ENCODE measurements around the gene COL9A3. TPM values are rescaled to one million over a fixed set of nuclear protein-coding genes. Genes with fewer than 3 reads are reported as not detected.
A peak's percentile ranks its signal among the peaks of the same experiment; 100 is the strongest.

The COL9A3 gene
- polyA plus RNA-seq, 2 of the 4 experiments (the other 2 are of a cell fraction) = 0.41 to 0.49 TPM

DNA sequence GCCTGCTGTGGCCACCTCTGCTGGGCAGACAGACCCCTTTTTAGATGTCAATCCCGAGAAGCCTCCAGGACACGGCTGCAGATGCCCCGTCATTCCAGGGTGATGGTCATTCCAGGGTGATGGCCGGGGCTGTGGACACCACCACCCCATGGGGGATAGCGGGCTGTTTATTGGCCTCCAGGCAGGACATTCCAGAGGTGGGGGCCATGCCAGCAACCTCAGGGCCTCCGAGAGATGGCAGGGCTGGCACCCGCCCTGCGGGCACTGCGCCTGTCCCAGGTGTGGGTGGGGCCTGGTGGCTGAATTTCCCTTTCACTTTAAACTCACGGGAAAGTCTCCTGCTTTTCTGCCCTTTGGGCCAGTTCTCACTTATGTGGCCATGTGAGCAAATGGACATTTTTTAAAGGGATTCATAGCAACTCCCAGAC lies 14.5 kb downstream of the COL9A3 start (continued):
- TF ChIP-seq, protein P1, sequence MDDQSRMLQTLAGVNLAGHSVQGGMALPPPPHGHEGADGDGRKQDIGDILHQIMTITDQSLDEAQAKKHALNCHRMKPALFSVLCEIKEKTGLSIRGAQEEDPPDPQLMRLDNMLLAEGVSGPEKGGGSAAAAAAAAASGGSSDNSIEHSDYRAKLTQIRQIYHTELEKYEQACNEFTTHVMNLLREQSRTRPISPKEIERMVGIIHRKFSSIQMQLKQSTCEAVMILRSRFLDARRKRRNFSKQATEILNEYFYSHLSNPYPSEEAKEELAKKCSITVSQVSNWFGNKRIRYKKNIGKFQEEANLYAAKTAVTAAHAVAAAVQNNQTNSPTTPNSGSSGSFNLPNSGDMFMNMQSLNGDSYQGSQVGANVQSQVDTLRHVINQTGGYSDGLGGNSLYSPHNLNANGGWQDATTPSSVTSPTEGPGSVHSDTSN (IDR thresholded peaks at IDR 0.05) = no peak
- TF ChIP-seq HOXA7 (CRISPR knock-in tag; IDR thresholded peaks at IDR 0.05) = no peak
- no peak for TF ChIP-seq CHD2 (IDR thresholded peaks at IDR 0.05; ENCODE audit: low read length, partially characterized antibody)
- no peak for TF ChIP-seq CBX2 (IDR thresholded peaks at IDR 0.05; ENCODE audit: borderline replicate concordance, low read depth)
- TF ChIP-seq KDM1A (IDR thresholded peaks at IDR 0.05; ENCODE audit: low read depth) = no peak
- no peak for TF ChIP-seq POLR2AphosphoS2 (conservative IDR thresholded peaks at IDR 0.05; ENCODE audit: low read length)
- no peak for TF ChIP-seq ZC3H11A (IDR thresholded peaks at IDR 0.05)
- no peak for TF ChIP-seq MYC (IDR thresholded peaks at IDR 0.05; ENCODE audit: borderline replicate concordance, low read length)
- TF ChIP-seq ESRRA (IDR thresholded peaks at IDR 0.05; ENCODE audit: borderline replicate concordance, low read length) = no peak
- no peak for TF ChIP-seq EP300 (IDR thresholded peaks at IDR 0.05)
- no peak for TF ChIP-seq JUN (IDR thresholded peaks at IDR 0.05)
- TF ChIP-seq RAD21 (conservative IDR thresholded peaks at IDR 0.05 in 1 of 2, IDR thresholded peaks at IDR 0.05 in 1 of 2) = no peak

- DNase-seq (ENCODE audit: low read depth in 1 of 2, low spot score in 1 of 2) = no peak
- H3K9me3 ChIP-seq = no peaks in the 10 kb centered on the region
- CTCF ChIA-PET = interaction anchor here (1.0 to 1.9 kb wide), 5 partner anchors 9 to 177 kb away, joined by 4 to 7 read pairs (median 4); no protein-coding TSS in a partner anchor
- no peak for FAIRE-seq
- H3K4me1 ChIP-seq = peaks cover 16% of the 10 kb centered on the region; the same call in 2 of the 3 replicates
- peak in 1 of 2 experiments; percentile 26; a peak in 3 of 6 replicates for ATAC-seq
- POLR2A ChIA-PET = no interaction called here
- H3K4me3 ChIP-seq = no peak overlapping the region
- WGBS (ENCODE audit: missing lambda C conversion rate) = 84% methylated on average over 10 of the region's 10 CpGs
- no peak overlapping the region for H3K4me2 ChIP-seq
- TF ChIP-seq EHMT2 (IDR thresholded peaks at IDR 0.05; ENCODE audit: low read depth) (no peak), POLR2A (IDR thresholded peaks at IDR 0.05; ENCODE audit: low read length) (no peak), FOSL2 (IDR thresholded peaks at IDR 0.05) (no peak), FOSL2 (CRISPR knock-in tag; IDR thresholded peaks at IDR 0.05) (no peak), TP53 (CRISPR knock-in tag; IDR thresholded peaks at IDR 0.05) (no peak), MAFK (IDR thresholded peaks at IDR 0.05; ENCODE audit: partially characterized antibody) (no peak), PHF8 (IDR thresholded peaks at IDR 0.05; ENCODE audit: borderline replicate concordance, low read depth) (no peak), MYC (IDR thresholded peaks at IDR 0.05; ENCODE audit: borderline replicate concordance, low read length) (no peak), JUNB (IDR thresholded peaks at IDR 0.05) (no peak), CHD4 (IDR thresholded peaks at IDR 0.05; ENCODE audit: borderline replicate concordance) (no peak), EP300 (IDR thresholded peaks at IDR 0.05) (no peak), FOXS1 (CRISPR knock-in tag; IDR thresholded peaks at IDR 0.05) (no peak)
- TF ChIP-seq, protein P2, sequence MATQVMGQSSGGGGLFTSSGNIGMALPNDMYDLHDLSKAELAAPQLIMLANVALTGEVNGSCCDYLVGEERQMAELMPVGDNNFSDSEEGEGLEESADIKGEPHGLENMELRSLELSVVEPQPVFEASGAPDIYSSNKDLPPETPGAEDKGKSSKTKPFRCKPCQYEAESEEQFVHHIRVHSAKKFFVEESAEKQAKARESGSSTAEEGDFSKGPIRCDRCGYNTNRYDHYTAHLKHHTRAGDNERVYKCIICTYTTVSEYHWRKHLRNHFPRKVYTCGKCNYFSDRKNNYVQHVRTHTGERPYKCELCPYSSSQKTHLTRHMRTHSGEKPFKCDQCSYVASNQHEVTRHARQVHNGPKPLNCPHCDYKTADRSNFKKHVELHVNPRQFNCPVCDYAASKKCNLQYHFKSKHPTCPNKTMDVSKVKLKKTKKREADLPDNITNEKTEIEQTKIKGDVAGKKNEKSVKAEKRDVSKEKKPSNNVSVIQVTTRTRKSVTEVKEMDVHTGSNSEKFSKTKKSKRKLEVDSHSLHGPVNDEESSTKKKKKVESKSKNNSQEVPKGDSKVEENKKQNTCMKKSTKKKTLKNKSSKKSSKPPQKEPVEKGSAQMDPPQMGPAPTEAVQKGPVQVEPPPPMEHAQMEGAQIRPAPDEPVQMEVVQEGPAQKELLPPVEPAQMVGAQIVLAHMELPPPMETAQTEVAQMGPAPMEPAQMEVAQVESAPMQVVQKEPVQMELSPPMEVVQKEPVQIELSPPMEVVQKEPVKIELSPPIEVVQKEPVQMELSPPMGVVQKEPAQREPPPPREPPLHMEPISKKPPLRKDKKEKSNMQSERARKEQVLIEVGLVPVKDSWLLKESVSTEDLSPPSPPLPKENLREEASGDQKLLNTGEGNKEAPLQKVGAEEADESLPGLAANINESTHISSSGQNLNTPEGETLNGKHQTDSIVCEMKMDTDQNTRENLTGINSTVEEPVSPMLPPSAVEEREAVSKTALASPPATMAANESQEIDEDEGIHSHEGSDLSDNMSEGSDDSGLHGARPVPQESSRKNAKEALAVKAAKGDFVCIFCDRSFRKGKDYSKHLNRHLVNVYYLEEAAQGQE (IDR thresholded peaks at IDR 0.05) = no peak
- TF ChIP-seq, protein P3, sequence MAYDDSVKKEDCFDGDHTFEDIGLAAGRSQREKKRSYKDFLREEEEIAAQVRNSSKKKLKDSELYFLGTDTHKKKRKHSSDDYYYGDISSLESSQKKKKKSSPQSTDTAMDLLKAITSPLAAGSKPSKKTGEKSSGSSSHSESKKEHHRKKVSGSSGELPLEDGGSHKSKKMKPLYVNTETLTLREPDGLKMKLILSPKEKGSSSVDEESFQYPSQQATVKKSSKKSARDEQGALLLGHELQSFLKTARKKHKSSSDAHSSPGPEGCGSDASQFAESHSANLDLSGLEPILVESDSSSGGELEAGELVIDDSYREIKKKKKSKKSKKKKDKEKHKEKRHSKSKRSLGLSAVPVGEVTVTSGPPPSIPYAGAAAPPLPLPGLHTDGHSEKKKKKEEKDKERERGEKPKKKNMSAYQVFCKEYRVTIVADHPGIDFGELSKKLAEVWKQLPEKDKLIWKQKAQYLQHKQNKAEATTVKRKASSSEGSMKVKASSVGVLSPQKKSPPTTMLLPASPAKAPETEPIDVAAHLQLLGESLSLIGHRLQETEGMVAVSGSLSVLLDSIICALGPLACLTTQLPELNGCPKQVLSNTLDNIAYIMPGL (CRISPR knock-in tag; IDR thresholded peaks at IDR 0.05; ENCODE audit: borderline replicate concordance) = no peak
- TF ChIP-seq, protein P4, sequence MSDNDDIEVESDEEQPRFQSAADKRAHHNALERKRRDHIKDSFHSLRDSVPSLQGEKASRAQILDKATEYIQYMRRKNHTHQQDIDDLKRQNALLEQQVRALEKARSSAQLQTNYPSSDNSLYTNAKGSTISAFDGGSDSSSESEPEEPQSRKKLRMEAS (IDR thresholded peaks at IDR 0.05) = no peak
- peak overlapping the region in 1 of 2 experiments; percentile 24; a peak in 1 of 6 replicates for H3K27ac ChIP-seq
Measured at GRCh38 chr20:62831854-62832211, 15.0 kb downstream of the COL9A3 start.

Measured in A549 (cell line).